GM19328 (cell line): Measurements from ENCODE around the gene APOL2.
"Not testable (repeated sequence)": the region's sequence is repeated elsewhere in the genome, so short reads cannot be mapped to it uniquely, and the experiment has no call there.

ENCODE experiments used
- ATAC-seq: cut with Tn5 transposase; IDR thresholded peaks from one replicate; pipeline ENCODE4 v1.9.1; 2021; ENCODE audit warnings: mild to moderate bottlenecking, moderate library complexity; ENCODE audit not compliant: unreplicated experiment

Gene APOL2

DNA sequence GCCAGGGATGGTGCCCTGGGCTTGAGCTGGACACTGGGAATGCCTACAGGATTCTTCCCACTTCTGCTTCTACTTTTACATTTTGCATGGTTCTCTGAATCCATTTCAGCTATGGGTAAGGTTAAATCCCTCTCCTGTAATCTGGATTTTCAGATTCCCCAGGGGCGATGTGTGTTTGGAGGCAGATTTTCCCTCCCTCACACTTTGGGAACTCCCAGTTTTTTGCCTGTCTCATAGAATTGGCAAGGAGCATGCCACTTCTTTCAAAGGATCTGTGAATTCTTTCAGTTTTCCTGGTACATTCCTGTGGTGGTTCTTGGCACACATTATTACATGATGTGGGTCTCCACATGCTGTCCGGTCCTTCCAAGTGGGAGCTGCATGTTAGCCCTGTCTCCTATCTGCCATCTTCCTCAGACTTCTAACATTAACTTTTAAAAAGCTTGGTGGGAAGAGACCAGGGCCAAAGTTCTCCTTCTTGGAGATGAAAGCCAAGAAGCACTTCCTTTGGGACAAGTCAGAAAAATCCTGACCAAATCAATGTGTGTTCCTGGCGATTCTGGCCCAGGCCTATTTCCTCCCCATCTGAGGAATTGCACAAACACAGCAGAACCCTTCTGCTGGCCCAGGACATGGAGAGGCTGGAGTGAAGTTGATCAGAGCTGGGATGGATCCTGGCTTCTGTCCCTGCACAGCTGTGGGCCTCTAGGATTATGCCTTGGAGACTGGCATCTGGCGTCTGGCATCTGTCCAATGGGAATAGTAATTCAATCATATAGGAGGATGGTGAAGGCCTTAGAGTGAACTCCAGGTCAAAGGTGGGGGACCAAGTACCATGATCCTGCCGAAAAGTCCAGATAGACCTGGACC, 5.4 kb upstream of the APOL2 start:
- ATAC-seq = no peak

GRCh38 chr22:36243986-36244385, 4.7 kb upstream of the APOL2 start:
- ATAC-seq = no peak

DNA sequence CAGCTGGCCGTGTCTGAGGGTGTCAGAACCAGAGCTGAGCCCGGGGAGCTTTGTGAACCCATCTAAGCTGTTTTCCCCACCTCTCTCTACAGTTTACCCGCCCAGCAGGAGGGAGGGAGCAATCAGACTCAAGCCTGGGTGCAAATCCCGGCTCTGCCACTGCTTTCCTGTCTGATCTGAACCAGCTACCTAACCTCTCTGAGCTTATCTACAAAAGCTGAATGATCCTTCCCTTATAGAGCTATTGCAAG, 252 bp downstream of the APOL2 start:
- peak; percentile 11 for ATAC-seq

DNA sequence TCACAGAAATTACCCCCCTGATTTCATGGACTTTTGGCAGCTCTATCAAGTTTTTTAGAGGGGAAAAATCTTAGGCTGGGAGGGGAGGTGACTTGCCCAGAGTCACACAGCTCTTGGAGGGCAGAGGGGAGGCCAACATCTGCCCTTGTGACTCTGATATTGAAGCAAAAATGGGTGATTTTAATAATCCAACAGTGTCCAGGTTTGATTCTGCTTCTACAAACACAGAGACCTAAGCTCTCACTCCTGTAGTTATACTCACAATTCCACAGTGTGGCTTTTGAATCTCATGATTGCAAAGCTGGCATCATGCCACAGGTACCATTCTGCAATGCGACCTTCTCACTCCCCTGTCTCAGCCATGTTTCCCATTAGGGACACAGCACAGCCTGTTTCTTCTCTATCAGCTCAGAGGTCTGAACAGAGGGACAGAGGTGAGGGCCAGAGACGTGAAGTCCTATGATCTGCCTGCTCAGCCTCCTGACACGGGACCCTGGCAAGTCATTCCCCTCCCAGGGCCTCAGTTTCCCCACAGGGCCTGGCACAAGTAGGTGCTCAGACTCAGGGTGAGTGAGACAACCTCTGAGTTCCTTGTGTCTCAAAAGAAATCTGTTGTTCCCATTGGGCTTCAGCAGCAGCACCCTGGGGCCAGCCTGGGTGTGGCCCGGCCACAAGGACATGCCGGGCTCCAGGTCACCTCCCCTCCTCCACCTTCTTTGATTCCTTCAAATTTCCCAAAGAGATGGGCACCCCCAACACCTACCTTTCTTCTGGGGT, 766 bp downstream of the APOL2 start:
- ATAC-seq = no peak

DNA sequence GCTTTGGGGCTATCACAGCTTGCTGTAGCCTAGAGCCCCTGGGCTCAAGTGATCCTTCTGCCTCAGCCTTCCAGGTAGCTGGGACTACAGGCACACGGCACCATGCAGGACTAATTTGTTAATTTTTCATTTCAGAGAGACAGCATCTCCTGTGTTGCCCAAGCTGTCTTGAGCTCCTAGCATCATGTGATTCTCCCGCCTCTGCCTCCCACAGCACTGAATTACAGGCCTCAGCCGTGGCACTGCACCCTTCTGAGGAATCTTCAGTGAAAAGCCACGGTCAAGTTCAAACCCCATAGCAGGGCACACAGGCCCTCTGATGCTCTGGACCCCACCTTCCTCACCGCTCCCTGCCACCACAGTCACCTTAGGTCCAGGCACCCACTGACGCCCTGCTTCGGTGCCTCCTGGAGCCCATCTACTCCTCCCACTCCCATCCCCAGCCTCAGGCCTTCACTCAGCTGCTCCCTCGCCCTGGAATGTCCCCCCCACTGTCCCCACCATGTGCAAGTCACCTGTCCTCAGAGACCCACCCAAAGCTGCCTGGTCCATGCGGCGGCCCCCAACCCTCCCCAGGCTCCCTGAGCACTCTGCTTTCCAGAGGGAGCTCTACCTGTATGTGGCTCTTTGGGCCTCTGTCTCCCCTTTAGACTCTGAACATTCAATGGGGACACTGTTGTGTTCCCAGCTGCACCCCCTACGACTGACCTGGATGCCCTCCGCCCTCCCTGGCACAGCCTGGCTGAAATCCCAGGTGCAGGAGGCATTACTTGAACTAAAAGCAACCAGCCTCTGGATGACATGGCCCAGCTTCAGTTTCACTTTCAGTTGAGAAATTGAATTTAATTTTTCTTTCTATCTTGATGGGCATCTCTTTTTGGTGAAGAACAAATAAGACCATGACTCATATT, 1.6 kb downstream of the APOL2 start:
- ATAC-seq = no peak

GRCh38 chr22:36236388-36237319, 2.7 kb downstream of the APOL2 start:
- ATAC-seq = no peak

GRCh38 chr22:36235585-36235984, 3.7 kb downstream of the APOL2 start:
- ATAC-seq = no peak

GRCh38 chr22:36234919-36235318, 4.4 kb downstream of the APOL2 start:
- ATAC-seq = no peak

DNA sequence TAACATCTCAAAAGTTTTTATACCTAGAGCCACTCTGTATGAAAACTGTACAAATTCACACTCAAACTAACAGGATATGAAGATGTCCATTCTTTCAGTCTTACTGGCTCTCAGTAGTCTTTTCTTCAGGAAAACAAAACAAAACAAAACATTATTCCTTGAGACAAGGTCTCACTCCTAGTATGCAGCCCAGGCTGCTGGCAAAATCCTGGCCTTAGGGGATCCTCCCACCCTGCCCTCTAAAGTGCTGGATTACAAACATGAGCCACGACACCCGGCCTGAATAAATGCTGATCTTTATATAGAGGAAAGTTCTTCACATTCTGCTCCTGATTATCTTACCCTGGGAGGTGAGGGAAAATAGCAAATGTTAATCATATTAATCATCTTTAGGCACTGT, 5.1 kb downstream of the APOL2 start:
- no peak for ATAC-seq

DNA sequence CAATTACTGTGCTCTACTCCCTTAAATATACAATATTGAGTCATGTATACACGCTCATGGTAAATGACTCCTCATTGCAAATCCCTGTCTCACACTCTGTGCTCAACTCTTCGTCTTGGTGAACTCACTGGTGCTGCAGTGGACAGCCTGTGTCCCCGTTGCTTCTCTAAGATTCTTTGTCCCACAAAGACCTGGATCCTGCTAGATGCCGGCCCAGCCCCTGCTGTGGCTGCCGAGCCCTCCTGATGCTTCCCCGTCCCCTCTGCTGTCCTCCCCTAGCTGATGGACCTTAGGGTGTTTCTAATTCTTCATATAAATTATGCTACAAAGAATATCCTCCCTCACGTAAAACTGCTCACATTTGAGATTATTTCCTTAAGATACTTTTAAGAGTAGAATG, 5.5 kb downstream of the APOL2 start:
- no peak for ATAC-seq

DNA sequence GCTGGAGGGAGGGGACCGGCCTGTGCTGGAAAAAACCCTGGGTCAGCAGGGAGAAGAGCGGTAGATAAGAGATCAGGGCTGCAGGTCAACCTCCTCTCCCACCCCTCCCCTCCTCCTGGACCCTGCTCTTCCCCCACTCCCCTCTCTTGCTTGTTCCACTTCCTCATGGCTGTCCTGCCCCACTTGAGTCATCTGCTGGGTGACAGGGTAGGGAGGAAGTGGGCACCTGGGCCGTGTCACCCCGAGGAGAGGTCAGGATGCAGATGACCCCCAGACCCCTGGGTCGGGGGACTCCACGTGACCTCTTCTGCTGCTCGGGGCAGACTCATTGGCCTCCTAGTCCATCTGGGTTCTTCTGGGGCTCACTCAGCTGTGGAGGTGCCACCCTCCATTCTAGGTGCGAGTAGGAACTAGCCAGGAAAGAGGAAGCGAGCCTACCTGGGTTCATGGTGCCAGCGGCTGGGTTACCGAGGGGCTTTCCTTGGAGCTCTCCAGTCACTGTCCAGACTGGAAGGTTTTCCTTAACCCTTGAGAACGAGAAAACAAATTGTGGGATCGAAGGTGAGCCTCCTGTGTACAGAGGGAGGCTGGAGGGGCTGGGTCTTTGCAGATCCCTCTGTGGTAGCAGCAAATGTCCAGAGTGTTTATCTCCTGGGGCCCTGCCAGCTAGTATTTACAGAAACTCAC, 6.5 kb downstream of the APOL2 start:
- no peak for ATAC-seq

DNA sequence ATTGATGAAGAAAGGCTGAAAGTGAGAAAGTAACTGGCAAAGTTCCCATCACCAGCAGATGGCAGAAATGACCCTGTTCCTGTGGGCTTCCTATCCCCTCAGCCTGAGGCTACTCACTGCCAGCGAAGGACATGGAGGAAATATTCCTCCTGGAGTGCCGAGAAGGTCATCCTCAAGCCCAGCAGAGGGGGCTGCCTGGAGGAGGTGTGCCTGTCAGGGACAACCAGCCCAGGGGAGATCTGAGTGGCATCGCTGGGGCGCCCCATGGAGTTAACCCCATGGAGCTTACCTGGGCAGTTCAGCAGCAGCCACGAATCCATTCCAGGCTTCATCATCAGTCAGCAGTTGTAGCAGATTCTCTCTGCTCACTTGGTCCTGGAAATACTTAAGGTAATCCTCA, 8.3 kb downstream of the APOL2 start:
- not testable (repeated sequence) for ATAC-seq

DNA sequence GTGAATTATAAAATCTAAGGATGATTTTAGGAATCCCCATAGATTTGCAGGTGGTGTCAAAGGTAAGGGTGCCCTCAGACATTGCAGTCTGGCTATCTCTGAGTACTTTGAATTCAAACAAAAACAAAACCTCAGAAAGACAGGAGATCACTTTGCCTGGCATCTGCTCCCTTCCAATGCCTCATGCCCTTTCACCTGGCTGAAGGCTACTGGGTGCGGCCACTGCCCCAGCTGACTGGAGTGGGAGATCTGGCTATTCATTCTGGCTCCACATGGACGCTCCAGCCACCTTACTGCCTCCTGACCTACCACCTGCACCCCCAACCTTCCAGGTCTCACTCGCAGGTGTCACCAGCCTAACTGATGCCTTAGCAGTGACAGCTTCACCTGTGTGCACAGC, 9.7 kb downstream of the APOL2 start:
- ATAC-seq = not testable (repeated sequence)

- ATAC-seq = no peak
Measured at GRCh38 chr22:36228944-36229343, 10.4 kb downstream of the APOL2 start.

DNA sequence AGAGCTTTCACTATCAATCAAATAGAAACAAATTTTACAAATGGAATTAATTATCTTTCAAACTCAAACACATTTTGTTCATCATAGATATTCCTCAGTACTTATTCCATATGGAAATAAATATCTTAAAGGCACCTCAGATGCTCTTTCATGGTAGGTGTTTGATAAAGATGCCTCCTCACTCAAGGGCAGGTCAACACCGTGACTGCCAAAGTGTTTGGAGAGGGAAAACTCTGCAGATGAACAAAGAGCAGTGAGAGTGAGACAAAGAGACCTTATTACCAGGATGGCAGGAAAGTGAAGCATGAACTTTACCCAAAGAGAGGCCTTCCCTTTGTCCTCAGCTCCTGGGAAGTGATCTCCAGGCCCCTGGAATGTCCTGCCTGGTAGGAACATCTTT, 11.0 kb downstream of the APOL2 start:
- not testable (repeated sequence) for ATAC-seq

- ATAC-seq = no peak
Measured at GRCh38 chr22:36227806-36228205, 11.5 kb downstream of the APOL2 start.

DNA sequence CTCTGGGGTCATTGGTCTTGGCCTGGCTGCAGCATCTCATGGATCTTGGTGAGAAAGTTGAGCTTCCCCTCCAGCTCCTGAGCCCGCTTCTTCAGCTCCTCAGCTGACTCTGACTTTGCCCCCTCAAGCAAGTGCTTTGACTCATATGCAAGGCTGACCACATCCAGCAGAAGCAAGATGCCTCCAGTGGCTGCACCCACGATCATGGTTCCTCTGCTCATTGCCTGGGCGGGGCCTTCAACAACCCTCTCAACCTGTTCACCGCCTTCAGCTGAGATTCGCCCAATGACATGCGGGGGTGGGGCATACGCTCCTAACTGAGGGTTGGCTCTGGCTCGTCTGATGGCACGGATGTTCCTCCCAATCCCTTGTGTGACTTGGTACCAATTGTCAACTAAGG, 11.9 kb downstream of the APOL2 start:
- no peak for ATAC-seq

DNA sequence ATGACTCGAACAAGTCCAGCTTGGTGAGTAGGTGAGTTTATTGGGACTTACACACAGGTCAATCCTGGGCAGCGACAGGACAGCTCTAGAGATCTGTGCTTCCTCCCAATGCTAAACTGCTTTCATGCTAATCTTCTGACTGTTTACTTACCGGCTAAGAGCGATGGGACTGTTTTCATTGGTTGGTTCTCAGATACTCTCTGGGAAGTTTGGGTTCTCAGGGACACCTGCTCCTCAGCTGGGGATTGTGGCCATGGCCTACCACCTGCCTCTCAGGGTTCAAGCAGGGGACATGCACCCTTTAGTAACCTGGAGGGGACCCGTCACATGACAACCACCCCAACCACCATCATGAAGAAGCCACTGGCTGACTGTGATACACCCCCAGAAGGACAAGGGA, 13.1 kb downstream of the APOL2 start:
- no peak for ATAC-seq

DNA sequence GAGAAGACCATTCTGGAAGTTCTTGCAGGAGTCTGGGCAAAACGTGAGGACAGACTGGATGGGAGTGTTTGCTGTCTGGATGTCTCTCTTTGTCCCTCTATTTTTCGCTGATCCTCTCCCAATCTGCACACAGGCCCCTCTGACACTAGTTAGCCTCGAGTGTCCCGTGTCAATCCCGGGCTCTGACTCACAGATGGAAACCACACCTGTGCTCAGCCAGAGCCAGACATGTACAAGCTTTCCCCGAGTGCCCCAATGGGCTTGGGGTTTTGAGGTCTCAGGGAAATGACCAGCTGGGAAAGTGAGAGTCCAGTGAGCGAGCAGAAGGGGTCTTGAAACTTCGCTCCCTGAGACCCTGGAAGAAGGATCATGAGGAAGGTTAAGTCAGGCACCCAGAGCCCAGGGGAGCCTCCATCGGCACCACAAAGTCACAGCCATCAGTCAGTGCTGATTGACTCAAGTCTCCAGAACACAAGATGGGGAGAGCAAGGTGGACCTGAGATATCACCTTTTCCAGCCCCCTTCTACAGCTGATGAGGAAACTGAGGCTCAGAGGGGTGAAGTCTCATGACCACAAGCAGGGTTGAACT, 13.9 kb downstream of the APOL2 start:
- no peak for ATAC-seq
